Kidney glomerular epithelial cell (primary cell): ENCODE measurements around the gene APRT.
A peak's percentile ranks its signal among the peaks of the same experiment; 100 is the strongest.
"Not testable (repeated sequence)": the region's sequence is repeated elsewhere in the genome, so short reads cannot be mapped to it uniquely, and the experiment has no call there.

Source experiments
- DNase-seq: peaks from one replicate; lab custom pipeline; 2025; lab: John Stamatoyannopoulos, UW

APRT gene

DNA sequence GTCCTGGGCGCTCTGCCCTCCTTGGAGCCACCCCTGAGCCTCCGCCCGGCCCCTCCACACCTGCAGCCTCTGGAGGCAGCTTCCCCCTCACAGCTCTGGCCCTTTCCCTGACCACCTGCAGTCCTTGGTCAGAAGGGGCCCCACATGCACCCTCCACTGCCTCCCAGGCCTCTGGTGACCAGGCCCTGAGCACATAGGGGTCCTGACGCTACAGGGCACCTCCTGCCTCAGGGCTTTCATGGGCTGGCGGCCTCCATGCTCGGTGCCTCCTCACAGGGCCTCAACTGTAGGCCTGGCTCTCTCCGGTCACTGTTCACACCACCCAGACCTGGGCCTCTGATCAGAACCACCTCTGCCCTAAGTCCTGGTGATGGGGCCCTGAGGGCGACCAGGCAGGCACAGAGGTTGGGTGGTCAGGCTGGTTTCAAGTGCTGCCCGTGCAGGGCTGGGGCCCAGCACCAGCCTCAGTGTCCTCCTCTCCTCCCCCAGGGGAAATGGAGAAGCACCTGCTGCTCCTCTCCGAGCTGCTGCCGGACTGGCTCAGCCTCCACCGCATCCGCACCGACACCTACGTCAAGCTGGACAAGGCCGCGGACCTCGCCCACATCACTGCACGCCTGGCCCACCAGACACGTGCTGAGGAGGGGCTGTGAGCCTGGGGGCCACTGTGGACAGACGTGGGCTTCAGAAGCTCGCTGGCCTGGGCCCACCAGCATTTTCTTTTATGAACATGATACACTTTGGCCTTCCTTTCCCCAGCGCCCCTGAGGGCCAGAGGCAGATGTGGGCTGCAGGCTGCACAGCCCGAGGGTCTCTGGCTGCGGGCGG is 3.9 kb downstream of the APRT start:
- DNase-seq: no peak

DNA sequence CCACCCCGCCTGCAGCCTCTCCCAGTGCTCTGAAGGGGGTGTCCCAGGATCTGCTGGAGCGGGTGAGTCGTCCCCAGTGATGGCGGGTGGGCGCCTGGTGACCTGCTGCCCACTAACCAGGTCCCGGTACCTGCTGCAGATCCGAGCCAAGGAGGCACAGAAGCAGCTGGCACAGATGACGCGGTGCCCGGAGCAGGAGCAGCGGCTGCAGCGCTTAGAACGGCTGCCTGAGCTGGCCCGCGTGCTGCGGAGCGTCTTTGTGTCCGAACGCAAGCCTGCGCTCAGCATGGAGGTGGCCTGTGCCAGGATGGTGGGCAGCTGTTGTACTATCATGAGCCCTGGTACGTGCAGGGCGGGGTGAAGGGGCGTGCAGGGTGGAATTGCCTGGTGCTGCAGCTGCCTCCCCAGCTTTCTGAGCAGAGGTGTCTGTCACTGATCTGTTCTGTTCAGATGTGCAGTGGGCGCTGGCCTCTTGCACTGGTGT is 4.5 kb downstream of the APRT start:
- no peak for DNase-seq

DNA sequence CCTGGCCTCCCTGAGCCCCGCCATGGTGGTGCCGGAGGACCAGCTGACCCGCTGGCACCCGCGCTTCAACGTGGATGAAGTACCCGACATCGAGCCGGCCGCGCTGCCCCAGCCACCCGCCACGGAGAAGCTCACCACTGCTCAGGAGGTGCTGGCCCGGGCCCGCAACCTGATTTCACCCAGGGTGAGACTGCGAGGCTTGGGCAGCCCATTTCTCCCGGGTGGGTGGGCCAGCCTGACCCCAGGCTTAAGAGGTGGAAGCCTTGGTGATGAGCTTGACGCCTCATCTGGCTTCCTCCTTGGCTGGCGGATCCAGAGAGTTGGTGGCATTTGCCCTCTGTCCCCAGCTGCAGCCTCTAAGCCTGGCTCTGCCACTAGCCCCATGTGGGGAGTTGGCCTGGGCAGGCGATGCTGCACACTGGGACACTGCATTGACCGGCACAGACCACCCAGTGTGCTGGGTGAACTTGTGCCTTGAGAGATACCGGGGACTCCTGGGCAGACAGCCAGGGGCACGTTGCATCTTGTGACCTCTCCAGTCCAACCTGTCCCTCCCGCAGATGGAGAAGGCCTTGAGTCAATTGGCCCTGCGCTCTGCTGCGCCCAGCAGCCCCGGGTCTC is 5.1 kb downstream of the APRT start:
- DNase-seq: no peak

DNA sequence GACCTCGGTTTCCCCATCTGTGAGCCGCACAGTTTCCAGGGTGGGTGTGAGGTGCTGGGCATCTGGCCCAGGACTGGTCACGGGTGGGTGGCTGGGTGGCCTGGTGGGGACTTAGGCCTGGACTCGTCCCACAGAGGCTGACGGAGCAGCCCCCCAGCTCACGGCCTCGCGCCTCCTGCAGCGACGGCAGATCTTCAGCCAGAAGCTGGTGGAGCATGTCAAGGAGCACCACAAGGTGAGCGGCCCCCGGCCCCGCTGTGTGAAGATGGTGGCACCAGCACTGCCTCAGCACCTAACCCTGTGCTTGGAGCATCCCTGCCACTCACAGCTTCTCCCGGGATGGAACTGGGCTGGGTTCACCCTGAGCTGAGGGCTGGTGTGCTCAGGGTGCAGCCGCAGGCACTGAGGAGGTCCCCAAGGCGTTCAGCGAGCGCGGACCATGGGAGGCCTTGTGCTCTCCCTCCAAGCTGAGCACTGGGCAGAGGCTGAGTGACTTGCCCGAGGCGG is 5.8 kb downstream of the APRT start:
- no peak for DNase-seq

DNA sequence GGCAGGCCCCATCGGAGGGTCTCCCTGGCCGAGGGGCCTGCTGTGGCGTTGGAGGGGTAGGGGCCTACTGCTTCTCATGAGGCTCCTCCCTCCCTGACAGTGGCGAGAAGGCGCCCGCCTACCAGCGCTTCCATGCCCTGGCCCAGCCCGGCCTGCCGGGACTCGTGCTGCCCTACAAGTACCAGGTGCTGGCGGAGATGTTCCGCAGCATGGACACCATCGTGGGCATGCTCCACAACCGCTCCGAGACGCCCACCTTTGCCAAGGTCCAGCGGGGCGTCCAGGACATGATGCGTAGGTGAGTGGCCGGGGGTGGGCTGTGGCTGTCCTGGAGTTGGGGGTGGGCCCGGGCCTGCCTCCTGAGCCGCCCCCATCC is 6.4 kb downstream of the APRT start:
- no peak for DNase-seq

DNA sequence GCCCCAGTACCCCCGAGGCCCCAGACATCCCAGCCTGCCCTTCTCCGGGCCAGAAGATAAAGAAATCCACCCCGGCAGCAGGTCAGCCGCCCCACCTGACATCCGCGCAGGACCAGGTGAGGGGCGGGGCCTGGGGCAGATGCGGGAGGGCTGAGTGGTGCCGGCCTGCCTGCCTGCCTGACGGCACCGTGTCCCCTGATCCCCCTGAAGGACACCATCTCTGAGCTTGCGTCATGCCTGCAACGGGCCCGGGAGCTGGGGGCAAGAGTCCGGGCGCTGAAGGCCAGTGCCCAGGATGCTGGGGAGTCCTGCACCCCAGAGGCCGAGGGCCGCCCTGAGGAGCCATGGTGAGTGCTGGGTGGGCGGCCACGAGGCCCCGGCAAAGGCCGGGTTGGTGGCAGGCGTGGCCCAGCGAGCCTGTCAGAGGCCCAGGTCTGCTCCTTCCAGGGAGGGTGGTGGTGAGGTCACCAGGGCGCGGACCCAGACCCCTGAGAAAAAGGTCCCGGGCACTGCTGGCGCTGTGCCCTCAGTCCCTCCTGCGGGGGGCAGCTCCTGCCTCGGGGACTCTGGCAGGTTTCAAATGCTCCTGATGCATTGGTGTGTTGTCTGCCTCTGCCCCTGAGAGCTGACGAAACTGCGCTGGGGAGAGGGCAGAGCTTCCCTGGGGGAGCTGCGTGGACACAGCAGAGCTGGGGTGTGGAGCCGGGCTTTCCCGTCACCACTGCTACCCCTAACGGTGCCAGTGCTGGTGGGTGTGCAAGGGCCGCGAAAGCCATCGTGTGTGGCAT is 7.0 kb downstream of the APRT start:
- no peak for DNase-seq

DNA sequence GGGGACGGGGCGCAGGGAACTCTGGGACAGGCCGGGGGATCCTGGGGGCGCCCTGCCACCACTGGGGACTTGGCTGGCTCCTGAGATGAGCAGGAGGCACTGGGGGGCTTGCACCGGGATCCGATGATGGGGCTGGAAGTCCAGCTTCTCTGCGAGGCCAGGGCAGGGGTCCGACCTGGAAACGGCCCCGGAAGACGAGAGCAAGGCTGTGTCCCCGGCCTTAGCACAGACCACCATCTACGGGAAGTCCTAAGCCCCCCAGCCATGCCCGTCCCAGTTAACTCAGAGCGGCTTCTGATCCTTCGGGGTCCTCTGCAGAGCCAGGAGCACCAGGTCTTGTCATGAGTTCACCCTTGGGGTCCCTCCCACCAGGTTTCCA is 7.6 kb downstream of the APRT start:
- no peak for DNase-seq

DNA sequence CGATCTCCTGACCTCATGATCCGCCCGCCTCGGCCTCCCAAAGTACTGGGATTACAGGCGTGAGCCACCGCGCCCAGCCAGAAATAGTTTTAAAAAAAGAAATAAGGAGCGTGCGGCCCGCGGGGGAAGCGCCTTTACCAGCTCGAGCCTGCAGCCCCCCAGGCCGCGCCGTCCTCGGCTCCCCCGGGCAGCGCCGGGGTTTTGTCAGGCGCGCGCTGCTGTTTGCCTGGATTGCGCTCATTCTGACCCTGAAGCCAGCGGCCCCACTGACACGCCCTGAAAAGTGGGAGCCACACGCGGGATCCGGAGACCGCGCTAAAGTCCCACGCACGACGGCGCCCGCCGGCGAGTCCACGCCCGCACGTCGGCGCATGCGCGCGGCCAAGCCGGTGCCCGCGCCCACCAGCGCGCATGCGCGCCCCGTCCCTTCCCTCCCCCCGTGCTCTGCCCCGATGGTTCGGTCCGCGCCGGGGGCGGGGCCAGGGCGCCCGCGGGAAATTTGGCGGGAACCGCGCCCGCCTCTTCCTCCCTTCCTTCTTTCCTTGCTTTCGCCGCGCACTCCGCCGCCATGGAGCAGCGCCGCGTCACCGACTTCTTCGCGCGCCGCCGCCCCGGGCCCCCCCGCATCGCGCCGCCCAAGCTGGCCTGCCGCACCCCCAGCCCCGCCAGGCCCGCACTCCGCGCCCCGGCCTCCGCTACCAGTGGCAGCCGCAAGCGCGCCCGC is 8.3 kb downstream of the APRT start, which contains the start of gene CDT1:
Gene CDT1, plus strand, starts transcription at position 526 of the 724 bp plus-strand sequence. Its CDS starts 43 bp downstream, at position 569.
- DNase-seq: peak; percentile 32

DNA sequence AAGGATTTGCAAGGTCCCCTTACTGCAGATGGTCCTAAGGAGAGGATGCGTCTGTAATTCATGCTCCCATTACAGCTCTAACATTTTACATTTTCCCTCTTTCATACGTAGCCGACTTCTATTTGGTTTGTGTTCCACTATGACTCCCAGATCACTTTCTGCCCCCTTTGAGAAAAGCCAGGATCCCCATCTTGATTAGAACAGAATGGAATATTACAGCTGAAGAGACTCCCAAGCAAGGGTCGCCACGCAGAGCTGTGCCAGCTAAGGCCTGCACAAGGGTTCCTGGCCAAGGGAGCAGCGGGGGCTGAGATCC is 11.5 kb downstream of the APRT start:
- no peak for DNase-seq

DNA sequence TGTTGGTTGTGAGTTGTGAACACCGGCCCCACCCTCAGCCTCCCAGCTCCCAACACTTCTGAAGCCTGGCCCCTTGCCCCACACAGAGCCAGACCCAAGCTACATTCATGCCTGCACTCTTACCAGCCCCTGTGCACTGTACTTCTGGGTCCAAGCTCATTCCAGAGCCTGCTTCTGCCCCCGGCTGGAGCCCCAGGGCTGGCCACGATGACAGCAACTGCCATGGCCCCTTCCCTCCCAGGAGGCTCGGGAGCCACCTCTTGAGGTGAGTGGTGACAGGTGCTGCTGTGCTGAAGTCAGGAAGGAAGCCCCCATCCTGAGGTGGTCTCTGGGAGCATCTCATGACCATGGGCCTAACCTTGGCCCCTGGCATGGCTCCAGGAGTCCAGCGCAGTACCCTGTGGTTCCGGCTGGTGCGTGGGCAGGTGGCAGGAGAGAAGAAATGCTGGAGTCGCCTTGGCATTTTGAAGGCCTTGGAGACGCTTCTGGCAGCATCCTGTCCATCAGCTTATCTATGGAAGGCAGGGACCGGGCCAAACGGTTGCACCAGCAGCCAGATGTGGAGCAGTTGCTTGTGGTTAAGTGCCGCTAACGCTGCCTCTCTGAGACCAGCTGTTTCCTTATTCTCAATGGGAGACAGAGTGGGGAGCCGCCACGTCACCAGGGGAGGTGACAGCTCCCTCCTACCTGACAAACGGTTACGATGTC is 12.0 kb downstream of the APRT start:
- DNase-seq: no peak

DNA sequence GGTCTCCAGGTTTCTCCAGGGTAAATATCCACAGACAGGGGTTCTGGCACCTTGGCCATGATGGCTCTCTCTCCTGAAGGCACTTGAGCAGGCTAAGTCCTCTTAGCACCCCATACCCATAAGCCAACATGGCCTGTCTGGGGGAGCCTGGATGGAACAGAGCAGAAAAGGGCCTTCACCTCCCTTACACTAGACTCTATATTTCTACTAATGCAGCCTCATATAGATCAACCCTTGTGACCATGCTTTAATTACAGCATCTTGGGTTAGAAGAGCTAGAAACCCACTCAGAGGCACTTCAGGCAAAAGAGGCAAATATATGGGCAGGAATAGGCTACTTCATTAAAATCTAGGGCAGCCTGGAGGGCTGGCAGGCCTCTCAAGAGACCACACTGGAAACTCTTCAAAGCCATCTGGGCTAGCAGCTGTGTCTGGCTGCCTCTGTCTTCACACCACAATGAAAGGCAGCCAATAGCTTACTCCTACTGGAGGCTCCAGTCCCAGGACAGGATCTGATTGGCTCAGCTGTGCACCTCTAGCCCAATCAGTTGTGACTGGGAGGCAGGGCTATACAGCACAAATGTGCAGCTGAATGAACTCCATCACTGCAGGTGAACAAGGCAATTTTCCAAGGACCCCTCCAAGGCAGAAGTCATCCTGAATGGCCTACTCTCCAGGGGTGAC is 12.8 kb downstream of the APRT start:
- no peak for DNase-seq

DNA sequence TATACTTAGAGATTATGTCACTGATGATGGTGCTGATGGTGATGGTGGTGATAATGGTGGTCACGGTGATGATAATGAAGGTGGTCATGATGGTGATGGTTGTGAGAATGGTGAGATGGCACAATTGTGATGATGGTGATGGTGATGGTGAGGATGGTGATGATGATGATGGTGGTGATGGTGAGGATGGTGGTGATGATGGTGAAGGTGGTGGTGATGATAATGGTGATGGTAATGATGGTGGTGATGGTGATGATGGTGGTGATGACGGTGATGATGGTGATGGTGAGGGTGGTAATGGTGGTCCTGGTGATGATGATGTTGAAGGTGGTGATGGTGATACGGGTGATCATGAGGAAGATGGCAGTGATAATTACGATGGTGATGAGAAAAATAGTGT is 13.7 kb downstream of the APRT start:
- DNase-seq: no peak

DNA sequence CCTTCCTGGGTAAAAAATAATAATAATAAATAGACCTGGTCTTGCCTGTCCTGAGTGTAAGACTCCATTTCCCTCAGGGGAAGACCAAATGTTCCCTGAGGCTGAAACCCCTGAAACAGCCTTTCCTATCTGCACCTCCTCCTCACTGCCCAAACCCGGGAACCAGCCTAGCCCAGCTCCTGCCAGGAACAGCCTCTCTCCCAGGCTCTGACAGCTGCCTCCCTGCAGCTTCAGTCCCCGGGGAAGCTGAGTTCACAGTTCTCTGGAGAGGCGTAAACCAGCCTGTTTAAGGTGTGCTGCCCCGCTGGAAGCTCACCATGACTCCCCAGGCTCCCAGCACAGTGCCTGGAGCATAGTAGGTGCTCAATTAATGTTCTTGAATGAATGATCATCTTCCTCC is 15.4 kb downstream of the APRT start:
- no peak for DNase-seq

DNA sequence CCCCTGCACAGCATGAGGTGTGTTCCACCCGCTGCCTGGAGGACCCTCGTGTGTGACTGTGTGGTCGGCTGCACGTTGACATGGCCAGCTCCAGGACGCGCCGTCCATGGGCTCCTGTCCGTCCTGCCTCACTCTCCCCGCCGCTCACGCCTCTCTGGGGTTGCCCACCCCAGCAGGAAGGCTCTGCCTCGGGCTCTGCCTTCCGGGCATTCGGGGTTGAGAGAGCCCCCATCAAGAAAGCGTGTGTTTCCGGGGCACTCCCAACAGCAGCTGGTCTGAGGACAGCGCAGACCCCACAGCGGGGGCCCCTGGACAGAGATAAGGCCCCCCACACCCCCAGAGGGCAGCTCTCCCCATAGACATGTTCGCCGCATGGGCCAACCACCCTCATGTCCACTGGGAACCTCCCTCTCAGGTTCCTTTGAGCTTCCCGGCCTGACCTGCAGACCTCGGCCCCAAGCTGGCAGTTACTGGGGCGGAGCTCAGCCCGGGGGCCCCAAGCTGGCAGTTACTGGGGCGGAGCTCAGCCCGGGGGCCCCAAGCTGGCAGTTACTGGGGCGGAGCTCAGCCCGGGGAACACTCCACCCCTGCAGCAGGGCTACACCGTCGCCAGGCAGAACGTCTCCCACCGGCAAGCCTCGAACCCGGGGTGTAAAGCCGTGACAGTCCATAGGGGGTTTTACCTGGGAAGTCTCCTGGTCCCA is 18.3 kb downstream of the APRT start:
- no peak for DNase-seq

DNA sequence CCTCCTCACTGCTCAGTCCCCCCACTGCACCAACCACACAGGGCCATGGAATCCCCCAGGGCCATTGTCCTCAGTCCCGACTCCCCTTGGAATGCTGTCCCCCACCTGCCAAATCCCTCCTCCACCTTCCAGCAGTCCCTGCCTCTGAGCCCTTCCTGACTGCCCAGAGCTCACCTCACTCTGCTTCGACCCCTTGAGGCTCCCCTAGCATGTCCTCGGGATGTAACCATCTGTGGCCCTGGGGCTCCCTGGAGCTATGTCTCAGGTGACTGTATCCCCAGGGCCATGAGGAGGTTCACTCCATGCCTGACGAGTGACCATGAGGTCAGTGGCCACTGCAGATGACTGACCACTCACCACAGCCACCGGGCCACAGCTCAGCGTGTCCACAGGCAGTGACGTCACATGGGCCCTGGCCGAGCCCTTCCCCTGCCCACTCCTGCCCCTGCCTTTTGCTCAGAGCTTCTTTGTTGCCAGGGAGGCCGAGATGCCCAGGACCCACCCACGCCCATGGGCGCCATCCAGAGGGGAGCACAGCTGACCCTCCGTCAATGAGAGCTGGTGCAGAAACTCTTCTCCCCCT is 19.0 kb downstream of the APRT start:
- no peak for DNase-seq

DNA sequence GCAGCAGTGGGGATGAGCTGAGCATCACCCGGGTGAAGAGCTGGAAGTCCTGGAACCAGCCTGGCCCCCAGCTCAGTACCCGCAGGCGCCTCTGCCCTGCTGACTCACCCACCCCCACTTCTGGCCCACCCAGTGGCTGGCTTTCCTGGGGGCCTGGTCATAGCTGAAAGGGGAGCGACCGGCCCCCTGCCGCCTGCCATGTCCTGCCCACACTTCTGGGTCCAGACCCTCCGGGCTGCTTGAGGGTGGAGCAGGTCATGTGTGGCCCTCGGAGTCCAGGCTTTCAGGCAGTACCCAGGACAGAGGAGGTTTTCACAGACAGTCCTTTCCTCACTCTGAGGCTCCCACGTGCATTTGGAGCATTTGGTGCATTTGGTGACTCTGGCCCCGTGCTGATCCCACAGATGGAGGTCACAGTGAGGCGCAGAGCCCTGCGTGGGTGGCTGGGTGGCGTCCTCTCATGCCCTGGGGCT is 19.6 kb downstream of the APRT start:
- DNase-seq: no peak

DNA sequence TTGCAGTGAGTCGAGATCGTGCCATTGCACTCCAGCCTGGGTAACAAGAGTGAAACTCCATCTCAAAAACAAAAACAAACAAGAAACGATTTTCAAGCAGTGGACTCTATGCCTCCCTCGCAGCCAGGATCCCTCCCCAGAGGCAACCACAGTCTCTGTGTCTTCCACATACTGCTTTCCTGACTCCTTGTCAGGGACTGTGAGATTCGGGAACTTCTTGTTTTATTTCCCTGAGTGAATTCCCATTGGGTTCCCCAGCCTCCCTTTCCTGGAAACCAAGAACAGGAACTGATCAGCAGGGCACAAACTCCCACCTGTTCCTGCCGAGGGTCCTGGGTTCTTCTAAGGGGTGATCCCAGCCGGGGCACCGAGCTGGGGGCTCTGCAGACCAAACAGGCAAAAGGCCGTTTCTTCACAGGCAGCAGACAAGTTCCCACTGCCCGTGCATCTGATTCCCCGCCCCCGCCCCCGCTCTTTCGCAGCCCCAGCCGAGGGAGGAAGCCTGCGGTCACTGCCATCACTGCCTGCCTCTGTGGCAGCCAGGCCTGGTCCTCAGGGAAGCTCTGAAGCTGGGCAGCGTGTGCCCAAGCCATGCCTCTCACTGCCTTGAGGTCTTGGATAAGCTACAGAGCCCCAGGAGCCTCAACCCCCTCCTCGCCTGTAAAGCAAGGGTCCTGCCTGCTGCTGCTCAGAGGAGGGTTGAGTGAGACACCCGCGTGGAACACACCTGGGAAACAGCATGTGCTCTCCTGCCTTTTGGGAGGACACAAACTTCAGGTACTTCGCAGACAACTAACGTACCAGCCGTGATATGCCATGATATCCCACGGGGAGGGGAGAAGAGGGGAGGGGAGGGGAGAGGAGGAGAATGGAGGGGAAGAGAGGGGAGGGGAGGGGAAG is 21.2 kb downstream of the APRT start:
- peak; percentile 8 for DNase-seq

DNA sequence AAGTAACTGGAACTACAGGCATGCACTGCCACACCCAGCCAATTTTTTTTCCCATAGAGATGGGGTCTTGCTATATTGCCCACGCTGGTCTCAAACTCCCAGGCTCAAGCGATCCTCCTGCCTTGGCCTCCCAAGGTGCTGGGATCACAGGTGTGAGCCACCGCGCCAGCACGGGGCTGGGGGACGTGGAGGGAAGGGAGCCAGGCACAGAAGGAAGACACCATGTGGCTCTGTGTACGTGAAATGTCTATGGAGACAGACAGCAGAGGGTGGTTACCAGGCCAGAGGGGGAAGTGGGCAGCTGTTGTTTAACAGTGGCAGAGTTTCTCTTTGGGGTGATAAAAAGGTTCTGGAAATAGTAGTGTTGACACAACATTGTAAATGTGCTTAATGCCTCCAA is 22.1 kb downstream of the APRT start:
- DNase-seq: no peak

DNA sequence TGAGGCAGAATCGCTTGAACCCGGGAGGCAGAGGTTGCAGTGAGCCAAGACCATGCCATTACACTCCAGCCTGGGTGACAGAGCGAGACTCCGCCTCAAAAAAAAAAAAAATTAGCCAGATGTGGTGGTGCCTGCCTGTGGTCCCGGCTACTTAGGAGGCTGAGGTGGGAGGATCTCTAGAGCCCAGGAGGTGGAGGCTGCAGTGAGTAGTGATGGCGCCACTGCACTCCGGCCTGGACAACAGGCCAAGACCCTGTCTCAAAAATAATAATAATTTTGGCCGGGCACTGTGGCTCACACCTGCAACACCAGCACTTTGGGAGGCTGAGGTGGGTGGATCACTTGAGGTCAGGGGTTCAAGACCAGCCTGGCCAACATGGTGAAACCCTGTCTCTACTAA is 23.0 kb downstream of the APRT start:
- DNase-seq: not testable (repeated sequence)
